ENCODE measurements around the gene MYO16. TPM values are rescaled to one million over a fixed set of nuclear protein-coding genes. Genes with fewer than 3 reads are reported as not detected.
"Not testable (repeated sequence)": the region's sequence is repeated elsewhere in the genome, so short reads cannot be mapped to it uniquely, and the experiment has no call there.

The MYO16 gene
- total RNA-seq, 3 donors from 2014 or later, result 0.08 TPM; not detected in 2

DNA sequence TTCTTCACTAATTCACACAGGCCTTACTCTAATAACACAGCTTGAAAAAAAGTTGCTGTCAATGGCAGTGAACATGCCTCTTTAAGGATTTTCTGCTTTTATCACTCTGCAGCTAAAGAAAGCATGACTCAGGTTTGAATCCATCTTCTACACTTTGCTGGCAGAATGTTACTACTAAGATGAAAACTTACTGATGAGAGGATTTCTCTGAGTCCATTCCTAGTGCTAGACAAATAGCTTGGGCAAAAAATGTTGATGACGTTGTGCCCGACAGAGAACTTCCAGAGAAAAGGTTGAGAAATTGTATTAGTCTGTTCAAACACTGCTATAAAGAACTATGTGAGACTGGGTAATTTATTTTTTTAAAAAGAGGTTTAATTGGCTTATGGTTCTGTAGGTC lies 585.0 kb downstream of the MYO16 start:
- Mint-ChIP-seq H3K4me1 (ENCODE audit: low read depth) (no peaks in the 10 kb centered on the region), H3K36me3 (ENCODE audit: insufficient read depth) (no peaks in the 10 kb centered on the region), H3K27me3 (ENCODE audit: low read depth) (no peaks in the 10 kb centered on the region), H3K4me3 (no peak overlapping the region), H3K9me3 (no peaks in the 10 kb centered on the region)
- ATAC-seq (no peak), DNase-seq (no peak)

DNA sequence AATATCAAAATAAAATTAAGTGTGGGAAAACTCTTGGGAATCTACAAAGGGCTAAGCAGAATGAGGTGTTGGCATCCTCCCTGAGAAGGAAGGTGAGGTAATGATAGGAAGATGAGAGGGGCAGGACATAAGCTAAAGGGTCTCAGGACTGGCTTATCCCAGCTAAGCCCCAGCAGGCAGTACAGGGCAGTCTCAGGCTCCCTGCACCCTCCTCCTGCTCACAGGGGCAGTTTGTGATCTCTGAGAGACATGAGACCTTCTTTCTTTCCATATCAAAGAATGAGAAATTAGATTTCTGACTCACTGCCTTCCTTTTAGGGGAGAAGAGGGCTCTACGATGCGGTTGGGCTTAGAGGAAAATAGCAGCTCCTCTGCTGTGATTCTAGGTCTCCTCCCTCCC lies 586.0 kb downstream of the MYO16 start:
- Mint-ChIP-seq H3K4me3 (no peak overlapping the region), H3K27me3 (ENCODE audit: low read depth) (peaks cover 2% of the 10 kb centered on the region), H3K4me1 (ENCODE audit: low read depth) (no peaks in the 10 kb centered on the region), H3K9me3 (no peaks in the 10 kb centered on the region), H3K36me3 (ENCODE audit: insufficient read depth) (no peaks in the 10 kb centered on the region)
- ATAC-seq (no peak), DNase-seq (no peak)

DNA sequence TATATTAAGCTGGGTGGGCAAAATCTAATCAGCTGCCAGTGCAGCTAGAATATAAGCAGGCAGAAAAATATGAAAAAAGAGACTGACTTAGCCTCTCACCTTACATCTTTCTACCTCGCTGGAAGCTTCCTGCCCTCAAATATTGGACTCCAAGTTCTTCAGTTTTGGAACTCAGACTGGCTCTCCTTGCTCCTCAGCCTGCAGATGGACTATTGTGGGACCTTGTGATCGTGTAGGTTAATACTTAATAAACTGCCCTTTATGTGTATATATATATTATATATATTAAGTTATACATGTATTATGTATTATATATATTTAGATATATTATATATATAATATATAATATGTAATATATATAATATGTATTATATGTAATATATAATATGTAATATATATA lies 588.1 kb downstream of the MYO16 start:
- not testable (repeated sequence) for H3K9me3 Mint-ChIP-seq; H3K4me3 Mint-ChIP-seq; ATAC-seq; DNase-seq; H3K4me1 Mint-ChIP-seq (ENCODE audit: low read depth); H3K27me3 Mint-ChIP-seq (ENCODE audit: low read depth); H3K36me3 Mint-ChIP-seq (ENCODE audit: insufficient read depth)

DNA sequence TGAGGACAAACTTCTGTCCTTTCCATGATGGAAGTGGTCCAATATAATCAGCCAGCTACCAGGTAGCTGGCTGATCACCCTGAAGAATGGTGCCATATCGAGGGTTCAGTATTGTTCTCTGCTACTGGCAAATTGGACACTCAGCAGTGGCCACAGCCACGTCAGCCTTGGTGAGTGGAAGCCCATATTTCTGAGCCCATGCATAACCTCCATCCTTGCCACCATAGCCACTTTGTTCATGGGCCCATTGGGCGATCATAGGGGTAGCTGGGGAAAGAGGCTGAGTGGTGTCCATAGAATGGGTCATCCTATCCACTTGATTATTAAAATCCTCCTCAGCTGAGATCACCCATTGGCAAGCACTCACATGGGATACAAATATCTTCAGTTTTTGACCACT lies 591.2 kb downstream of the MYO16 start:
- ATAC-seq (no peak), DNase-seq (no peak)
- Mint-ChIP-seq H3K4me3 (no peak overlapping the region), H3K4me1 (ENCODE audit: low read depth) (no peaks in the 10 kb centered on the region), H3K36me3 (ENCODE audit: insufficient read depth) (no peaks in the 10 kb centered on the region), H3K9me3 (peaks cover 12% of the 10 kb centered on the region), H3K27me3 (ENCODE audit: low read depth) (peaks cover 9% of the 10 kb centered on the region)

DNA sequence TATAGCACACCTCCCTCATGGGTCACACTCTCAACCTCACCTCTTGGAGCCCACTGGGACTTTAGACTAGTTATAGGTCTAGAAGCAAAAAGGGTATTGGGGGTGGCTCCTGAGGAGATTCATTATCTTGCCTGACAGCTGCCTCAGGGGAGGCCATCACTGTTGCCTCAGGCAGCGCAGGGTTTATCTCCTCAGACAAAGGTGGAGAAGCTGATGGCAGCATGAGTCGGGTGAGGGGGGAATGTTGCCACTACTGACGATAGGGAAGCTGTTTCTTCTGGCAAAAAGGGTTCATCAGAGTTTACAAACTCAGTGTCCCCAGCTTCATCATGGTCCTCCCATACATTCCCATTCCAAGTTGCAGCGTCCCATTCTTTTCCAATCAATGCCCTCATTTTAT lies 594.6 kb downstream of the MYO16 start:
- Mint-ChIP-seq H3K36me3 (ENCODE audit: insufficient read depth) (no peaks in the 10 kb centered on the region), H3K4me1 (ENCODE audit: low read depth) (no peaks in the 10 kb centered on the region), H3K4me3 (no peak overlapping the region), H3K9me3 (peaks cover 16% of the 10 kb centered on the region), H3K27me3 (ENCODE audit: low read depth) (peaks cover 13% of the 10 kb centered on the region)
- DNase-seq (no peak), ATAC-seq (no peak)

DNA sequence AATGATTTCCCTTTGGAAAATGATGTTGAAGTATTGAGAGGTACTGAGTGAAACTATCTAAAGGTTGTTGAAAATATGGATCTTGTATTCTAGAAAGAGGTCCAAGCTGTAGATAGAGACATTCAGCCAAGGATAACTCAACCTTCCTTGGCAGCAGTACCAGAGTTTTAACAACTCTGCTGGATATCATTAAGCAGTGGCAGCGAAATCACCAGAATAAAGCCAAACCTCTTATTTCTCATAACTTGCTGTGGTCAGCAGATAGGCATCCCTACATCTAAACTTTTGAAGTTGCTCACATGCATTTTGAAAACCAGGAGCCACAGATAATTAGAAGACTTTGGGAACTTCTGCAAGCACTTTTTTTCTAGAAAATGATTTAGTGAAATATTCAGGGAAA lies 597.2 kb downstream of the MYO16 start:
- Mint-ChIP-seq H3K4me1 (ENCODE audit: low read depth) (no peaks in the 10 kb centered on the region), H3K27me3 (ENCODE audit: low read depth) (peaks cover 15% of the 10 kb centered on the region), H3K4me3 (no peak overlapping the region), H3K9me3 (peaks cover 24% of the 10 kb centered on the region), H3K36me3 (ENCODE audit: insufficient read depth) (no peaks in the 10 kb centered on the region)
- DNase-seq (no peak), ATAC-seq (no peak)

DNA sequence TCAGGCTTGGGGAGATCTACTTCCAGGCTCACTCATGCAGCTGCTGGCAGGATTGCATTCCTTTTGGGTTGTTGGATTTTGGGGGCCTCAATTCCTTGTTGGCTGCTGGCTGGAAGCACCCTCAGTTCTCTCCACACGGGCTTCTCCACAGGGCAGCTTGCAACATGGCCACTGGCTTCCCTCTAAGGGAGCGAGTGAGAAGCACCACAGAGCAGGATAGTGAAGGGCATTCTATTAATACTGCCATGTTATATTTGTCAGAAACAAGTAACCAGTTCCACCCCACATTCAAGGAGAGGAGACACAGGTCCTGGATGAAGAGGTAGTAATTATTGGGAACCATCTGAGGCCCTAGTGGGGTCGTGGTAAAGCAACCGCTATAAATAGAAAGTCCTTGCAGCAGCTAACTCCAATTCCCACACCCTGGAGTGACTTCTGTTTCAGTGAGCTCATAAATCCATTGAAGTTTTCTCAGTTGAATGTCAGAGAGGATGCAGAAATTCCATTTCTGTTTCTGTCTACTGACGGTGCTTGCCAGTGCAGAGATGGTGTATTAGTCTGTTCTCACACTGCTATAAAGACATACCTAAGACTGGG lies 598.0 kb downstream of the MYO16 start:
- H3K27me3 Mint-ChIP-seq (ENCODE audit: low read depth), result peaks cover 15% of the 10 kb centered on the region

DNA sequence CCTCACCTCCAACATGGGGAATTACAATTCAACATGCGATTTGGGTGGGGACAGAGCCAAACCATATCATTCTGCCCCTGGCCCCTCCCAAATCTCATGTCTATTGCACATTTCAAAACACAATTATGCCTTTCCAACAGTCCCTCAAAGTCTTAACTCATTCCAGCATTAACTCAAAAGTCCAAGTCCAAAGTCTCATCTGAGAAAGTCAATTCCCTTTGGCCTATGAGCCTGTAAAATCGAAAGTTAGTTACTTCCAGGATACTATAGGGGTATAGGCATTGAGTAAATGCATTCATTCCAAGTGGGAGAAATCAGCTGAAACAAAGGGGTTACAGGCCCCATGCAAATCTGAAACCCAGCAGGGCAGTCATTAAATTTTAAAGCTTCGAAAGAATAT lies 598.8 kb downstream of the MYO16 start:
- Mint-ChIP-seq H3K36me3 (ENCODE audit: insufficient read depth) (no peaks in the 10 kb centered on the region), H3K9me3 (peaks cover 23% of the 10 kb centered on the region), H3K4me3 (no peak overlapping the region), H3K27me3 (ENCODE audit: low read depth) (peaks cover 15% of the 10 kb centered on the region), H3K4me1 (ENCODE audit: low read depth) (no peaks in the 10 kb centered on the region)
- DNase-seq (no peak), ATAC-seq (no peak)

More for the DNA sequence above, 598.0 kb downstream of the MYO16 start:
- Mint-ChIP-seq H3K36me3 (ENCODE audit: insufficient read depth) (no peaks in the 10 kb centered on the region), H3K4me3 (no peak overlapping the region), H3K4me1 (ENCODE audit: low read depth) (no peaks in the 10 kb centered on the region), H3K9me3 (peaks cover 24% of the 10 kb centered on the region)
- DNase-seq (no peak), ATAC-seq (no peak)

DNA sequence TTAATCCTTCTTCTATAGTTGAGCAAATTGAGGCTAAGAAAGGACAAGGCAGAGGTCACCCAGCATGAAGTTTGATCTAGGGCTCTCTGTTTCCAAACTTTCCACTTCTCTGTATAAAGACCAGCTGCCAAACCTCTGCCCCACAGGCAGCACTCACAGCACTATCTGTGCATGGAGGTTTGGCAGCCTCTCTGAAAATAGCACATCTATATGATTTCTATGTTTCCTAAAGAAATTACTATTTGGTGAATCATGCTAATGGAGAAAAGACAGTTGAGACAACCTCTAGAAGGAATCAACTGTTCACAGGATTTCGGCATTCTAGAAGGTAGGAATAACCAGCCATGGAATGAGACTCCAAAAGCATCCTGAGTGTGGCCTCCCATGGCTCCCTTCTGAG lies 602.5 kb downstream of the MYO16 start:
- H3K36me3 Mint-ChIP-seq (ENCODE audit: insufficient read depth), result no peaks in the 10 kb centered on the region
- H3K27me3 Mint-ChIP-seq (ENCODE audit: low read depth), result peaks cover 12% of the 10 kb centered on the region
- no peak for ATAC-seq
- no peak overlapping the region for H3K4me3 Mint-ChIP-seq
- peaks cover 8% of the 10 kb centered on the region for H3K9me3 Mint-ChIP-seq
- no peak for DNase-seq
- H3K4me1 Mint-ChIP-seq (ENCODE audit: low read depth), result no peaks in the 10 kb centered on the region

DNA sequence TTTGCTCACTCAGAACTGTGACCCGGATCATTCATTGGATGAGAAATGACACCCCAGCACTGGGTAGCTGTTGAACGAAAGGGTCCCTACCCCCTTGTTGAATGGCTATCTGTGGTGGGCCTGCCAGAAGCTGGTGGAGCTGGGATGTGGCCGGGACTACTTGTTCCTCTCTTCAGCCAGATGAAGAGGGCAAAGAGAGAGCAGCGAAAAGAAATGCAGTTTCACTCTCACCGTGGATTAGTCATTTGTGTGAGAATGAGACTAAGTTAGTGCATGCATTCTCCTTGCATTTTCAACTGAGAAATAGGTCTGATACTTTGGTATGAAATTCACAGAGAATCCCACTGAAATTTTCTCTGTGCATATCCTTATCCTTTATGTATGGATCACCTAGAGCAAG lies 603.9 kb downstream of the MYO16 start:
- Mint-ChIP-seq H3K4me1 (ENCODE audit: low read depth) (no peaks in the 10 kb centered on the region), H3K9me3 (peaks cover 8% of the 10 kb centered on the region), H3K4me3 (no peak overlapping the region), H3K27me3 (ENCODE audit: low read depth) (peaks cover 12% of the 10 kb centered on the region), H3K36me3 (ENCODE audit: insufficient read depth) (no peaks in the 10 kb centered on the region)
- ATAC-seq, result no peak
- DNase-seq, result no peak

DNA sequence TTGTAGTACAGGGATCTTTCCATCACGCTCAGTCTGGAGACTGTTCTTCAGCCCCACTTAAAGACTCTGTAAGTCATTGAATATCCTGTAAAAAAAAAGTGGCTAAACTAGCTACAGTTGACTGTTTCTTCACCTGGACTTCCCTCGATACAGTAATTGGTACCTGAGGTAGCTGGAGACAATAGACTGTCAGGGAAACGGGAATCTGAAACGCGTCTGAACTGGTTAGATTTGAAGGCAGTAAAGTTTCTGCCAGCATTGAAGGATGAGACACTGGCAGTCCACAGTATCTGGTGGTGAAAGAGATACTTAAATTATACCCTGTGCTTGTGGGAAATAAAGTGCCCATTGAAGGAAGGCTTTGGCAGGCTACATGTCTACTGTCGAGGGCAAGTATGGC lies 606.5 kb downstream of the MYO16 start:
- no peaks in the 10 kb centered on the region for H3K36me3 Mint-ChIP-seq (ENCODE audit: insufficient read depth)
- no peaks in the 10 kb centered on the region for H3K4me1 Mint-ChIP-seq (ENCODE audit: low read depth)
- ATAC-seq, result no peak
- no peaks in the 10 kb centered on the region for H3K9me3 Mint-ChIP-seq
- no peak overlapping the region for H3K4me3 Mint-ChIP-seq
- H3K27me3 Mint-ChIP-seq (ENCODE audit: low read depth), result peaks cover 10% of the 10 kb centered on the region
- no peak for DNase-seq

DNA sequence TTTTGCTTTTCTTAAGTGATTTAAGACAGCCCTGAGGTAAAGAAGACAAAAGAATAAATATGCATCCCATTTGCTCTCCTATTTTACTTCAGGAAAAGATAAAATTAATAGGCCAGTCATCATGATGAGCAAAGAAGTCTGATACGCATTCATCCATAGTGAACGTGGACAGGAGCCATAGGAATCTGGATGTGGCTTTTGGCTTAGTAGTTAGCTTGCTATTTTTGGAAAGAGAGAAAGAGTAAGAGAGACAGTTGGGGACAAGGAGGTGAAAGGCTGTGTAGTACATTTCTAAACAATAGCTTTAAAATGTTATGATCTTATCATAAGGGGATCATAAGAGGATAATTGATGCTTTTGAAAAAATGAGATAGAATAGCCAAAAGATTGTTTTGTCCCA lies 611.7 kb downstream of the MYO16 start:
- no peak for DNase-seq
- Mint-ChIP-seq H3K9me3 (peaks cover 6% of the 10 kb centered on the region), H3K4me3 (no peak overlapping the region), H3K27me3 (ENCODE audit: low read depth) (peaks cover 7% of the 10 kb centered on the region), H3K4me1 (ENCODE audit: low read depth) (no peaks in the 10 kb centered on the region), H3K36me3 (ENCODE audit: insufficient read depth) (no peaks in the 10 kb centered on the region)
- ATAC-seq, result no peak

DNA sequence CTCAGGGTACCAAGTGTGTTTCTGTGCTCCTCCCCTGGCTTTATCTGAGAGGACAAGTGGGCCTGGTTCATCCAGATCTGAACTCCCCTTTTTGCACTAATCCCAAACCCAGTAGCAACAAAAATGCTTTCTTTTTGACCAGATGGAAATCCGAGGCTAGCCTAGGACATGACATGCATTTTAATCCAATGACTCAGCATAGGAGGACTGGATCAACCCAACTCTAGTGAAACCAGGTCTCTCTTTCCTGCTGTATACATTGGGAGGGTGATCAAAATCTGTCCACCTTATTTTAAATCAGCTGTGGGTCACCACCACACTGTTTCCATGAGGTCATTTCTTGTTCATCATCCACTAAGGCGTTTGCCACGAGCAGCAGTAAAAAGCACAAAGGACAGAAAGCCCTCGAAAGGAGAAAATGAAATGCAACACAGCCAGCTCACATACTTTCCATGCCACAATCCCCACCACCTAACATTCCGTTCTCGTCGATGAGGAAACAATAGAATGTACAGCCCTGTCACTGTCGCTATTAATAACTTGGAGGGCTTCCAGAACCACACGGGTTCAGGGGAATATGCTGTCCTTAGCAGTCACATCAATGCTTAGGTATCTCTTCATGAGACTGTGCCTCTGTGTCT lies 614.0 kb downstream of the MYO16 start:
- Mint-ChIP-seq H3K9me3 (peaks cover 10% of the 10 kb centered on the region), H3K4me1 (ENCODE audit: low read depth) (no peaks in the 10 kb centered on the region), H3K27me3 (ENCODE audit: low read depth) (peaks cover 6% of the 10 kb centered on the region), H3K36me3 (ENCODE audit: insufficient read depth) (no peaks in the 10 kb centered on the region), H3K4me3 (no peak overlapping the region)
- ATAC-seq (no peak), DNase-seq (no peak)

DNA sequence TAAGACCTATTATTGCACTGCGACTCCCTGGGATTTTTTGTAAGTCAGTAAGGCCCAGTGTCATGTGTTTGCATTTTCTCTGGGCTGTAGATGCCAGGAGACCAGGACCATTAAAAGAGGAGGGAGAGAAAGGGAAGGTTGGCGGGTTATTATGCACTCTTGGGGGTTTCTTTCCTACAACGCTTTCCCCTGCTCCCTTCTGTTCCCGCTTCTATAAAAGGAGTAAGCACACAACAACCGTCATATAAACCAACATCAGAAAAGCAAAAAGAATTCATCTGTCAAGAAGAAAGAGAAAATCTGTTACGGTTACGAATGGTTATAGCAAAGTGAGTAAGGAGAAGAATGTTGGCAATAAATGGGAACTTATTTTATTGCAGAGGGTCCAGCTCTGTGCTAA lies 615.2 kb downstream of the MYO16 start:
- Mint-ChIP-seq H3K9me3 (peaks cover 10% of the 10 kb centered on the region), H3K36me3 (ENCODE audit: insufficient read depth) (no peaks in the 10 kb centered on the region), H3K4me1 (ENCODE audit: low read depth) (no peaks in the 10 kb centered on the region), H3K4me3 (no peak overlapping the region), H3K27me3 (ENCODE audit: low read depth) (peaks cover 2% of the 10 kb centered on the region)
- no peak for DNase-seq
- no peak for ATAC-seq

DNA sequence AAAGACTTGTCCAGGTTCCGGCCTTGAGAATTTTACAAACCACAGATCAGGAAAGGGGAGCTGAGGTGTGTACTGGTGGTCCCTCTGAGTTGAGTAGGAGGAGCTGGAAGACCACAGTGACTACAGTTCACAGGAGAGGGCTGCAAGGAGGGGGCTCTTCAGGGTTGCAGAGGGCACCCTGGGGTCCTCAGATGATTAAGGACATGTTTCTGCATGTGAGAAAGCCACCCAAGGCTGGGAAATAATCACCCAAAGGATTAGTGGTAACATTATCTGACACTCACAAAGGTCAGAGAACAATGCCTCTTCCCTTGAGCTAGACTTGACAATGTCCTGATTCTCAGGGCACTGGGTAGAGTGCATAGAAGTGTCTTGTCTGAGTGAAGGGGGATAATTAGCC lies 616.6 kb downstream of the MYO16 start:
- Mint-ChIP-seq H3K27me3 (ENCODE audit: low read depth) (peaks cover 2% of the 10 kb centered on the region), H3K4me1 (ENCODE audit: low read depth) (no peaks in the 10 kb centered on the region), H3K36me3 (ENCODE audit: insufficient read depth) (no peaks in the 10 kb centered on the region), H3K4me3 (no peak overlapping the region), H3K9me3 (peaks cover 10% of the 10 kb centered on the region)
- ATAC-seq (no peak), DNase-seq (no peak)

Measured in activated T-cell treated with anti-CD3 and anti-CD28 coated beads, Interleukin-2, amount 50 U/mL, for 4 hours (primary cell).